Lower leg skin (tissue), 3 donors: Measurements from ENCODE around the gene UBE2E2.

Source experiments
- CTCF ChIP-seq, 3 donors: fragments of 450-650 bp; IDR thresholded peaks; one replicate each; pipeline ENCODE4 v1.5.1; 2016; ENCODE audit warnings: antibody characterized with exemption in 3 of 3, mild to moderate bottlenecking in 3 of 3, moderate library complexity in 2 of 3
- POLR2A ChIP-seq, 2 donors: fragments of 450-650 bp; IDR thresholded peaks; one replicate each; pipeline ENCODE4 v1.6.1; 2016 to 2017; ENCODE audit warnings: antibody characterized with exemption in 2 of 2, mild to moderate bottlenecking in 1 of 2, moderate library complexity in 1 of 2

GRCh38 chr3:23490459-23490858 lies 287.3 kb downstream of the UBE2E2 start:
- TF ChIP-seq POLR2A (IDR thresholded peaks at IDR 0.05) (no peak), CTCF (IDR thresholded peaks at IDR 0.05) (no peak)
